HG03469 (cell line): ENCODE data around the gene NEK6.

Source experiments
- ATAC-seq: cut with Tn5 transposase; IDR thresholded peaks from one replicate; pipeline ENCODE4 v1.9.1; 2021; ENCODE audit warnings: mild to moderate bottlenecking, moderate library complexity, moderate number of reproducible peaks; ENCODE audit not compliant: unreplicated experiment

The NEK6 gene

GRCh38 chr9:124260769-124261603 is 3.2 kb downstream of the NEK6 start:
- no peak for ATAC-seq

GRCh38 chr9:124261736-124262648 is 4.2 kb downstream of the NEK6 start:
- no peak for ATAC-seq

- no peak for ATAC-seq
These were observed 4.9 kb downstream of the NEK6 start for GRCh38 chr9:124262649-124262972.

GRCh38 chr9:124263213-124263612 is 5.5 kb downstream of the NEK6 start:
- no peak for ATAC-seq

- no peak for ATAC-seq
These were observed 6.2 kb downstream of the NEK6 start for GRCh38 chr9:124263800-124264426.

- peak; percentile 35 for ATAC-seq
These were observed 7.1 kb downstream of the NEK6 start for GRCh38 chr9:124264823-124265233.

- ATAC-seq, result no peak
These were observed 7.8 kb downstream of the NEK6 start for GRCh38 chr9:124265551-124265950.

- ATAC-seq, result no peak
These were observed 8.5 kb downstream of the NEK6 start for GRCh38 chr9:124266139-124266825.

- no peak for ATAC-seq
These were observed 9.1 kb downstream of the NEK6 start for GRCh38 chr9:124266826-124267201.

- ATAC-seq, result no peak
These were observed 9.6 kb downstream of the NEK6 start for GRCh38 chr9:124267271-124267807.

- no peak for ATAC-seq
These were observed 10.5 kb downstream of the NEK6 start for GRCh38 chr9:124268248-124268647.

GRCh38 chr9:124268661-124269060 is 10.9 kb downstream of the NEK6 start:
- ATAC-seq, result no peak

GRCh38 chr9:124269556-124269955 is 11.8 kb downstream of the NEK6 start:
- no peak for ATAC-seq

GRCh38 chr9:124270504-124271335 is 13.0 kb downstream of the NEK6 start:
- no peak for ATAC-seq

GRCh38 chr9:124271660-124272059 is 13.9 kb downstream of the NEK6 start:
- no peak for ATAC-seq

GRCh38 chr9:124272118-124272517 is 14.4 kb downstream of the NEK6 start:
- ATAC-seq, result no peak

GRCh38 chr9:124272979-124273378 is 15.2 kb downstream of the NEK6 start:
- no peak for ATAC-seq

GRCh38 chr9:124273427-124274160 is 15.8 kb downstream of the NEK6 start:
- no peak for ATAC-seq

- ATAC-seq, result no peak
These were observed 16.5 kb downstream of the NEK6 start for GRCh38 chr9:124274226-124274625.
